M059J (cell line): ENCODE data around the gene TCF4. TPM values are rescaled to one million over a fixed set of nuclear protein-coding genes. Genes with fewer than 3 reads are reported as not detected.
A peak's percentile ranks its signal among the peaks of the same experiment; 100 is the strongest.

Experiments used
- DNase-seq: peaks from one replicate; pipeline ENCODE4 v3.0.0-alpha.2; 2012; ENCODE audit warnings: low read depth
- total RNA-seq: library from RNA; depleted of rRNA; stranded (reverse); fragments of >200 nt; shearing (Covaris generic); gene quantifications from 2 replicates; pipeline ENCODE4 v1.2.3, GENCODE V29; 2014

TCF4 gene
- total RNA-seq, 1 experiment from 2014 or later = 57.2 TPM

GRCh38 chr18:55300421-55300935, 287.5 kb downstream of the TCF4 start:
- DNase-seq = no peak

DNA sequence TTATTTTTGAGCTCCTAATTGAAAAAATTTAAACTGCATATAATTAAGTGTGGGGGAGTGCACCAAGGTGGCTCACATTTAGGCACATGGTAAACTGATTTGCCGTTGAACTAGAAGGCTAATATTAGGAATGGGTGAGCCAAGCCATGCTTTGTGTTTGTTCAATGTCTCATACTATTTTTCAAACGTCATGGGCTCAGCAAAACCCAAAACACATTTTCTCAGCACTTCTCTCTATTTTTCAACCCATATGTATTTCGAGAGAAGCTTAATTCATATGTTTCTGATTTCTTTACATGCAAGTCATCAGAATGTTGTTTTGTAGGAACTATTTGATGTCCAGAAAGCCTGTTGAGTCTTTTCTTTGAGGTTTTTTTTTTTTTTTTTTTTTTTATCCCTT, 291.2 kb downstream of the TCF4 start:
- no peak for DNase-seq

DNA sequence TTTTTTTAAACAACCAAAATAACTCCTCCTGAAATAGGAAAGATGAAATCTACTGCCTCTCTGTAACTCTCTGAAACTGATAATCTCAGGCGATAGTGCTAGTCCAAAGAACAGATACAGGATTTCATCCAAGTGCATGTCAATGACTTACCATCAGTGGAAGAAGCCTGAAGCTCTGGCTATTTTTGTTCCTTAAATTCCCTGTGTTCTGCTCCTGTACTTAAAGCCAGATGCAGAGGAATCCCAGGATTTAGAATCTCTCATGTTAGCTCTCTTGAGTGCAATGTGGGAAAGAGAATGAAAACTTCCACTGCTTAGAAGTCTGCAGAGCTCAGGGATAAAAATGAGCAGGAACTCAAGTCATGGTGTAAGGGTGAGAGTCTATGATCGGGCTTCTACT, 291.9 kb downstream of the TCF4 start:
- no peak for DNase-seq

DNA sequence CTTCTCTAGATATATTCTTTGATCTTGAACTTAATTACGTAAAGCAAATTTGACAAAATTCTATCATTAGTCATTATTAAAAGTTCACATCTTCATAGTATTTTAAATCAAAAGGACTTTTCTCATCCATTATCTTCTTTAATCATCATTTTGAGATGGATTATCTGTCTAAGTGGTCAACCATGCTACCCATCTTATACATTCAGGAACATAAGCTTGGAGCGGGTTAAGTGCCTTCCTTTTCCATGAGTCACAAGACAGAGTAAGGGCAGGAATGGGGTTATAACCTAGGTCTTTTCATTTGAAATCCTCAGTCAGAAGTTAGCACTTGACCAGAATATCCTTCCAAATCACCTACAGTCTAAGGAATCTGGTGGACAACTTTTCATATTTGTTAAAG, 297.1 kb downstream of the TCF4 start:
- DNase-seq = peak; percentile 39

GRCh38 chr18:55289775-55290174, 298.2 kb downstream of the TCF4 start:
- no peak for DNase-seq

DNA sequence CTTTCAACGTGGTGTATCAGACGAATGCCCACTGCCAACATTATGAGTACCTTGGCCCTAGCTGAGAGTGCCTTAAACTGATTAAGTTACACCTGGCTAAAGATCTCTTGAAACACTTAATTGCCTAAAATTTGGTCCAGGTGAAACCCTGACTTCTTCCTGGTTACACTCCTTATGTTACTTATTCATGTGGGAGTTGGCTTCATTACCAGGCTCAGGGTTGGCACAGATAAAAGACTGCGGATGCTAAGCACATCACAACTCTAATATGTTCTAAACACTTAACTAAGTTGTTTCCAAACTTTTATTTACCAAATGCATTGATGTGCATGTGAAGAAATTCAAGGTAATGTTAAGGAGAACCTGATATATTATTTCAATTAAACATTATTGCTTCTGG, 298.9 kb downstream of the TCF4 start:
- DNase-seq = no peak

DNA sequence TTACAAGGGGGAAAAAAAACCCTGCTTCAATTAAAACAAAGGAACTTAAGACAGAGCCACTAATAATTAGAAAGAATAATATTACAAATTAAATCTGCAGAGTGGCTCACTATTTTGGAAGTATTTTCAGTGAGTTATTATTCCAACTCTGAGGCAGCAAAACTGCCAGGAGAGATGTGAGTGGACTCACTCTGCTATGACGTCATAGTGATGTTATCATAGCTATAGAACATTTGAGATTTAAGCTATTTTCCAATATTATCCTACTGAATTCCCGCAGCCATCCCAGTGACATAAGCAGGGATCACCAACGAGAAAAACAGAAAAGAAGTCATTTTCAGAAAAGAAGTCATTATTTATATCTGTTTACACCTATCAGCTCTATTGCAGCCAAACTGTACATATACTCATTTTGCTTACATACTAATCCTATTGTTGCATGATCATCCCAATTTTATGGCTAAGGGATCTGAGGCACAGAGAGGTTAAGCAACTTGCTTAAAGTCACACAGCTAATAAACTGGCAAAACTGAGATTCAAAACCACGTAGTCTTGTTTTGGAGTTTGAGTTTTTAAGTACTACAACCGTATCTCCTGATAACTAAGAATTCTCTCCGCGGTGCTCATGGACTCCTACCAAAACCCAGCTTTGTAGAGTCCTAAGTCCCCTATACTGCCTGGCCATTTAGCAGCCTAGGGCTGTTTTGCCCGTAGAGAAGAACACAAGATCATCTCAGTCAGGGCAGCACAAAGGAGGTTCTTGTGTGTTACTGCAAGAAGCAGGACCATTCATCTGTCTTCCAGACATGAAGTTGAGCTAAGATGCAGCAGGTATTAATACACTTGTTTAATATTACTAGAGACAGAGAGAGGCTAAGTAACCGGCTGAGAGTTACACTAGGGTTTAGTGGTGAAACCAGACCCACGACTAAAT, 299.8 kb downstream of the TCF4 start:
- no peak for DNase-seq

GRCh38 chr18:55287149-55287806, 300.7 kb downstream of the TCF4 start:
- no peak for DNase-seq

DNA sequence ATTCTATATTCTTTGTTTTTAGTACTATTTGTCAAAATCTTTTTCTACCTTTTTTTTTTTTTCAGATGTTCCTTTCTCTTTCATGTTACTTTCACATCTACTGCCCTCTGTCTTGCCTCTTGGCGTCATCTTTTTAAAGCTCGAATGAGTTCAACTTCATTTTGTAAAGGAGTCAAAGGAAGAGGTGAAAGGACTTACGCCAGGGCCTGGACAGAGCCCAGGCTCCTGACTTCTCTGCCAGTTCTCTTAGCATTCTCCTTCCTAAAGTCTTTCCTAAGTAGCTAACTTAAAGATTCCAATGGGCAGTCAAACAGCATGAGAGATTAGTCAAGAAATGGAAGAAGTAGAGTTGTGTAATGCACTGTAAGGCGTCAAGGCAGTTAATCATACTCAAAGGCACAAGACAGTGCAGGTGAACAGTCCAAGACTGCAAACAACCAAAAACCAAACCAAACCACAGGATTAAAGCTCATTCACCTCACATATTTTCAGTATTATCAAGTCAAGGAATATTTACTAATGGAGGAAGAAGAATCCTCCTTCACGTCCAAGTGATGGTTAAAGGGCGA, 301.7 kb downstream of the TCF4 start:
- DNase-seq = no peak

- peak; percentile 9 for DNase-seq
These were observed 303.4 kb downstream of the TCF4 start for GRCh38 chr18:55284614-55285013.

GRCh38 chr18:55283309-55283708, 304.7 kb downstream of the TCF4 start:
- DNase-seq = no peak

DNA sequence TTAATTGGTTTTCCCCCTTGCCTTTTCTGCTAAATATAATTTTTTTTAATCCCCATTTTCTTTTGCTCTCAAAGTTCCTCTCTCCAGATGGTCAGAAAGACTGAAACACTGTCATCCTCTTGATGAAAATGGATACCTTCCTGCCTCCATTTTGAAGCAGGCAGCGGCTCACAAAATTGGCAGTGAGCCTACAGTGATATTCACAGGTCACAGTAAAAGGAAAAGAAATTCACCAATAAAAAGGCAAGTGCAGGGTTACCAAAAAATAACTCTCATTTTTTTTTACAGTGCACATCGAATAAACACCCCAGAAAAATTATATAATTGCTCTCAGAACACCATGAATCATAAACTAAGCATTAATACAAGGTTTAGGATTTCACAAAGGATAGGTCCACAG, 307.5 kb downstream of the TCF4 start:
- no peak for DNase-seq

- DNase-seq = peak; percentile 94
These were observed 312.7 kb downstream of the TCF4 start for GRCh38 chr18:55275039-55275901.

GRCh38 chr18:55272510-55273243, 315.3 kb downstream of the TCF4 start:
- DNase-seq = no peak

DNA sequence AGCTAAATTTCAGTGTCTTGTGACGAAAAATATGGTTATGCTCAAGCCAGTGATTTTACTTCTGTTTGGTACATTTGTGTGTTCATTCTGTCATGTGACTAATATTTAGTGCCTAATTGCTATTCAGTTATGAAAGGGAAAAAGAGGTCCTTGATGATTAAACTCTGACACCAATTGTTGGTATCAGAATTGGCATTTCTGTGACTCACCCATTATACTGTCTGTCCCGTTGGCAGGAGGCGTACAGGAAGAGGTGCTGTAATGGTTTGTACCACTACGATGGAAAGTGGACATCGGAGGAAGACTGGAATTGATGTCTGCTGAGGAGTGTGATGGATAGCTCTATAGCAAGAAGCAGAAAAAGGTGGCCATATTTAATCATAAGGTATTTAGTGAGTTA, 318.4 kb downstream of the TCF4 start:
- peak; percentile 49 for DNase-seq

- DNase-seq = no peak
These were observed 319.2 kb downstream of the TCF4 start for GRCh38 chr18:55268628-55269275.

GRCh38 chr18:55268151-55268601, 319.8 kb downstream of the TCF4 start:
- peak; percentile 55 for DNase-seq

DNA sequence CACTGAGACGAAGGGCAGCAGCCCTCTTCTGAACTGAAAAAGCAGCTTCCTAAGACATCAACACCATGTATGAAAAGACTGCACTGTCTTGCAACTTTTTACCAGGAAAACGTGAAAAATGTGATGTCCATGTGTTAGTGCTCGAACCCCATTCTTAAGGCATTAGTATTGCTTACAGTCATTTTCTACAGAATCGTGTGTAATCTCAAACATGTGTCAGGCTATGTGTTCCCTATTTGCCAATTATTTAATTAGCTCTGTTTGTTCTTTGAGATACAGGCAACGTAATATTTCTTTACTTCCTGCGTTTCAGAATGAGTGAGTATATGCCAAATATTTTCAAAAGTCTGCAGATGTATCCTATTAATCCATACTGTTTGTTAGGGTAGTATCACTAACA, 321.0 kb downstream of the TCF4 start:
- no peak for DNase-seq

- DNase-seq = no peak
These were observed 322.0 kb downstream of the TCF4 start for GRCh38 chr18:55265984-55266383.

DNA sequence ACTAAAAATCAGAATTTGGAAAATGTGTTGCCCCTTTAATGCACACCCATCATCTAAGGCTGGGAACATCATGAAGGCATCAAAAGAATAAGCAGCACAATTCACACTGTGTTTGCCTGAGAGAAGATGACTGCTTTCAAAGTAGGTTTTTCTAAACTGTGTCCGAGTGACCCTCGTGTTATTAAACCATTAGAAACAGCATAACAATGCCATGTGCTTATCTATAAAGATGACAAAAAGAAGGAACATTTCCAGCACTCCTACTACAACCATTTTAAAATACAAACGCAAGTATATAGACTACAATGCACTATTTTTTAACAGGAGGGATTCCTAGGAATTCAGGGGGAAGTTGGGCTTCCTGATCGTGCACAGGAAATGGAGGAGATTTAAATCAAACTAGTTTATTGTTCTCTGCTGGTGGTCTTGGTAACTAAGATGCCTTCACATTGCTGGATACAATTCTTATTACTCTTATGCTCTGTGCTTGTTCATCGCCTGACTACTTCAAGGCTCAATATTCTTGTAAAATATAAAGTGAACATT, 322.8 kb downstream of the TCF4 start:
- DNase-seq = no peak
